Measurements from ENCODE around the gene DTHD1. TPM values are rescaled to one million over a fixed set of nuclear protein-coding genes. Genes with fewer than 3 reads are reported as not detected.
A peak's percentile ranks its signal among the peaks of the same experiment; 100 is the strongest.

DTHD1 gene
- total and polyA plus RNA-seq, 8 donors = 0.38 to 6.4 (median 4.3) TPM

GRCh38 chr4:36304138-36304681 lies 22.8 kb downstream of the DTHD1 start:
- peaks cover 0 to 30% of the 10 kb centered on the region in 2 donors for H3K4me1 ChIP-seq
- intact Hi-C loops (cut with DNase I) = no loop called here
- H3K36me3 ChIP-seq = no peaks in the 10 kb centered on the region
- H3K27me3 ChIP-seq = no peaks in the 10 kb centered on the region
- no peaks in the 10 kb centered on the region for H3K9me3 ChIP-seq
- no peak for TF ChIP-seq CTCF (IDR thresholded peaks at IDR 0.05)
- H3K27ac ChIP-seq = peak overlapping the region in 1 of 2 donors; percentile 75
- no peak overlapping the region for H3K4me3 ChIP-seq
- no peak for ATAC-seq
- no peak for DNase-seq

- Histone ChIP-seq H3K4me3 (no peak overlapping the region), H3K27ac (no peak overlapping the region), H3K36me3 (no peaks in the 10 kb centered on the region), H3K9me3 (no peaks in the 10 kb centered on the region), H3K27me3 (no peaks in the 10 kb centered on the region), H3K4me1 (peaks cover 4 to 63% of the 10 kb centered on the region in 2 donors)
- TF ChIP-seq CTCF (IDR thresholded peaks at IDR 0.05) = no peak
- peak in 1 of 4 donors; percentile 16 for DNase-seq
- ATAC-seq = peak; percentile 53
- intact Hi-C loops (cut with DNase I) = no loop called here
Observed at GRCh38 chr4:36308150-36308549, 26.7 kb downstream of the DTHD1 start.

GRCh38 chr4:36310216-36310615 lies 28.8 kb downstream of the DTHD1 start:
- no peak for TF ChIP-seq CTCF (IDR thresholded peaks at IDR 0.05)
- H3K36me3 ChIP-seq = no peaks in the 10 kb centered on the region
- intact Hi-C loops (cut with DNase I) = no loop called here
- H3K27ac ChIP-seq = peak overlapping the region in 1 of 2 donors; percentile 84
- ATAC-seq (no peak), DNase-seq (no peak)
- H3K4me1 ChIP-seq = peaks cover 4 to 52% of the 10 kb centered on the region in 2 donors
- no peak overlapping the region for H3K4me3 ChIP-seq
- H3K27me3 ChIP-seq = no peaks in the 10 kb centered on the region
- H3K9me3 ChIP-seq = no peaks in the 10 kb centered on the region

- Histone ChIP-seq H3K27ac (peak overlapping the region in 1 of 2 donors; percentile 84), H3K36me3 (no peaks in the 10 kb centered on the region), H3K4me1 (peaks cover 4 to 46% of the 10 kb centered on the region in 2 donors), H3K9me3 (no peaks in the 10 kb centered on the region), H3K4me3 (no peak overlapping the region), H3K27me3 (no peaks in the 10 kb centered on the region)
- TF ChIP-seq CTCF (IDR thresholded peaks at IDR 0.05) = no peak
- intact Hi-C loops (cut with DNase I) = no loop called here
- peak in 1 of 4 donors; percentile 56 for DNase-seq
- peak; percentile 73 for ATAC-seq
Observed at GRCh38 chr4:36310793-36311192, 29.4 kb downstream of the DTHD1 start.

- no peak for TF ChIP-seq CTCF (IDR thresholded peaks at IDR 0.05)
- H3K27me3 ChIP-seq = no peaks in the 10 kb centered on the region
- ATAC-seq (no peak), DNase-seq (no peak)
- no peaks in the 10 kb centered on the region for H3K9me3 ChIP-seq
- peaks cover 4 to 45% of the 10 kb centered on the region in 2 donors for H3K4me1 ChIP-seq
- no peak overlapping the region for H3K4me3 ChIP-seq
- peak overlapping the region in 1 of 2 donors; percentile 23 for H3K27ac ChIP-seq
- intact Hi-C loops (cut with DNase I) = no loop called here
- H3K36me3 ChIP-seq = no peaks in the 10 kb centered on the region
Observed at GRCh38 chr4:36312511-36312910, 31.1 kb downstream of the DTHD1 start.

All from left lung (tissue), 10 donors.